CD14-positive monocyte (primary cell): ENCODE results near the gene KCNN3. TPM values are rescaled to one million over a fixed set of nuclear protein-coding genes. Genes with fewer than 3 reads are reported as not detected.
"Not testable (repeated sequence)": the region's sequence is repeated elsewhere in the genome, so short reads cannot be mapped to it uniquely, and the experiment has no call there.

Source experiments
- DNase-seq, 3 donors: peaks; one replicate each; pipeline ENCODE4 v3.0.0-alpha.2; 2011 to 2022
- H2AFZ ChIP-seq: 2 replicates; pipeline ENCODE4 v1.6.0; 2012; ENCODE audit warnings: mild to moderate bottlenecking, low read depth, low read length, inconsistent platforms; ENCODE audit not compliant: insufficient read depth, poor library complexity, severe bottlenecking
- H3K27ac ChIP-seq, 2 donors: 1 replicate in 1 of 2; 2 replicates in 1 of 2; pipeline ENCODE4 v1.5.1; 2012 to 2013; ENCODE audit warnings: low read length in 2 of 2, control low read depth in 1 of 2, inconsistent platforms in 1 of 2, low read depth in 1 of 2, mild to moderate bottlenecking in 1 of 2
- H3K27me3 ChIP-seq, 2 donors: one replicate each; pipeline versions ENCODE4 v1.6.0 to v1.6.1; 2011 to 2013; ENCODE audit warnings: low read length in 2 of 2; ENCODE audit not compliant: control insufficient read depth in 2 of 2, insufficient read depth in 2 of 2
- H3K36me3 ChIP-seq, 2 donors: replicated peaks in 1 of 2; 1 replicate in 1 of 2; 2 replicates in 1 of 2; pipeline versions ENCODE4 v1.5.1 to v1.6.1; 2012 to 2013; ENCODE audit warnings: low read length in 2 of 2, control low read depth in 1 of 2, inconsistent platforms in 1 of 2, mild to moderate bottlenecking in 1 of 2; ENCODE audit not compliant: insufficient read depth in 2 of 2, control insufficient read depth in 1 of 2
- H3K4me1 ChIP-seq, 2 donors: 1 replicate in 1 of 2; 2 replicates in 1 of 2; pipeline versions ENCODE4 v1.5.1 to v1.6.1; 2012 to 2013; ENCODE audit warnings: low read length in 2 of 2, control low read depth in 1 of 2, inconsistent platforms in 1 of 2, mild to moderate bottlenecking in 1 of 2, moderate library complexity in 1 of 2; ENCODE audit not compliant: insufficient read depth in 2 of 2, control insufficient read depth in 1 of 2
- H3K4me2 ChIP-seq: replicated peaks from 2 replicates; pipeline ENCODE3; 2012; ENCODE audit warnings: low read length, moderate library complexity, mild to moderate bottlenecking; ENCODE audit not compliant: poor library complexity, severe bottlenecking; ENCODE audit errors: extremely low read depth
- H3K4me3 ChIP-seq, 3 experiments: fragments of 200-600 bp in 1 of 3; sonication (generic) in 1 of 3; replicated peaks in 1 of 3; 1 replicate in 2 of 3; 2 replicates in 1 of 3; pipeline ENCODE4 v1.5.1; 2011 to 2013; ENCODE audit warnings: low read length in 3 of 3, mild to moderate bottlenecking in 3 of 3, control low read depth in 2 of 3, low read depth in 2 of 3, inconsistent platforms in 1 of 3, moderate library complexity in 1 of 3
- H3K79me2 ChIP-seq: 2 replicates; pipeline ENCODE4 v1.6.0; 2012; ENCODE audit warnings: mild to moderate bottlenecking, control low read depth, inconsistent platforms, low read length, moderate library complexity; ENCODE audit not compliant: insufficient read depth
- H3K9ac ChIP-seq: 2 replicates; pipeline ENCODE4 v1.6.0; 2017; ENCODE audit warnings: low read length, mild to moderate bottlenecking; ENCODE audit not compliant: insufficient read depth, poor library complexity, severe bottlenecking
- H3K9me3 ChIP-seq, 2 donors: replicated peaks in 1 of 2; 1 replicate in 1 of 2; 2 replicates in 1 of 2; pipeline versions ENCODE4 v1.5.1 to v1.6.1; 2012 to 2013; ENCODE audit warnings: low read length in 2 of 2, control low read depth in 1 of 2; ENCODE audit not compliant: control insufficient read depth in 1 of 2, insufficient read depth in 1 of 2
- H4K20me1 ChIP-seq: 2 replicates; pipeline ENCODE4 v1.6.0; 2012; ENCODE audit warnings: mild to moderate bottlenecking, low read length, control low read depth, moderate library complexity; ENCODE audit not compliant: insufficient read depth
- H3K27ac Mint-ChIP-seq, 7 donors: one replicate each; pipeline ENCODE4 v1.8.0; 2020; ENCODE audit warnings: mild to moderate bottlenecking in 7 of 7, mixed read lengths in 7 of 7, moderate library complexity in 6 of 7, inconsistent platforms in 2 of 7
- H3K27me3 Mint-ChIP-seq, 3 donors: one replicate each; pipeline ENCODE4 v1.8.0; 2021 to 2022; ENCODE audit warnings: low read depth in 3 of 3, mild to moderate bottlenecking in 3 of 3, mixed read lengths in 3 of 3, moderate library complexity in 3 of 3, inconsistent platforms in 1 of 3
- H3K36me3 Mint-ChIP-seq, 2 donors: one replicate each; pipeline ENCODE4 v1.8.0; 2020; ENCODE audit warnings: mixed read lengths in 2 of 2, inconsistent platforms in 1 of 2, mild to moderate bottlenecking in 1 of 2
- H3K4me1 Mint-ChIP-seq: one replicate; pipeline ENCODE4 v1.8.0; 2020; ENCODE audit warnings: mild to moderate bottlenecking, mixed read lengths
- H3K4me3 Mint-ChIP-seq, 2 donors: one replicate each; pipeline ENCODE4 v1.8.0; 2020; ENCODE audit warnings: mild to moderate bottlenecking in 2 of 2, mixed read lengths in 2 of 2, moderate library complexity in 1 of 2
- H3K9me3 Mint-ChIP-seq, 7 donors: one replicate each; pipeline ENCODE4 v1.8.0; 2020 to 2022; ENCODE audit warnings: mixed read lengths in 7 of 7, mild to moderate bottlenecking in 6 of 7, moderate library complexity in 6 of 7, inconsistent platforms in 2 of 7
- CTCF ChIP-seq: fragments of 200-600 bp; IDR thresholded peaks from one replicate; pipeline ENCODE4 v1.8.0; 2022; ENCODE audit warnings: antibody characterized with exemption, mild to moderate bottlenecking
- WGBS: methylation state at CpG from one replicate; pipeline ENCODE4 v1.1.5; 2013; ENCODE audit warnings: missing lambda C conversion rate; ENCODE audit not compliant: insufficient coverage; 5-methylcytosine and 5-hydroxymethylcytosine counted together
- intact Hi-C, 2 donors: fragments of 100-400 bp; cut with micrococcal nuclease; formaldehyde crosslinking; loops; one replicate each; pipeline versions ENCODE4 v1.15.0 to v1.15.1; 2023
- polyA plus RNA-seq, 3 donors: library from polyadenylated mRNA; depleted of rRNA in 1 of 3; unstranded in 2 of 3; stranded (reverse) in 1 of 3; fragments of 300-500 nt in 2 of 3; fragments of >200 nt in 1 of 3; fragmentation: Illumina TruSeq in 2 of 3; gene quantifications; 1 replicate in 2 of 3; 2 replicates in 1 of 3; pipeline ENCODE4 v1.2.3, GENCODE V29; 2012 to 2021

KCNN3 gene
- polyA plus RNA-seq, 3 donors: not detected

- Histone ChIP-seq H2AFZ (no peak overlapping the region), H3K27me3 (no peaks in the 10 kb centered on the region), H3K4me3 (no peak overlapping the region), H3K27ac (no peak overlapping the region), H3K79me2 (no peaks in the 10 kb centered on the region), H3K4me1 (no peaks in the 10 kb centered on the region), H4K20me1 (no peaks in the 10 kb centered on the region), H3K4me2 (no peak overlapping the region), H3K9me3 (no peaks in the 10 kb centered on the region), H3K9ac (no peak overlapping the region), H3K36me3 (no peaks in the 10 kb centered on the region)
- intact Hi-C loops: loop anchor here in 1 of 2 donors (5.0 kb wide), 1 partner anchor 78 kb away; no protein-coding TSS in a partner anchor
- no peak for DNase-seq
- no peak overlapping the region for H3K4me3 Mint-ChIP-seq
- H3K9me3 Mint-ChIP-seq: peaks cover 0 to 4% (median 0%) of the 10 kb centered on the region in 7 donors
- no peaks in the 10 kb centered on the region for H3K36me3 Mint-ChIP-seq
- H3K27ac Mint-ChIP-seq: no peak overlapping the region
- TF ChIP-seq CTCF: no peak
- peaks cover 3 to 12% (median 9%) of the 10 kb centered on the region in 3 donors for H3K27me3 Mint-ChIP-seq
- WGBS: 97% methylated on average over 3 of the region's 4 CpGs
- no peaks in the 10 kb centered on the region for H3K4me1 Mint-ChIP-seq
Observed at GRCh38 chr1:154683820-154684219, 186.3 kb downstream of the KCNN3 start.

DNA sequence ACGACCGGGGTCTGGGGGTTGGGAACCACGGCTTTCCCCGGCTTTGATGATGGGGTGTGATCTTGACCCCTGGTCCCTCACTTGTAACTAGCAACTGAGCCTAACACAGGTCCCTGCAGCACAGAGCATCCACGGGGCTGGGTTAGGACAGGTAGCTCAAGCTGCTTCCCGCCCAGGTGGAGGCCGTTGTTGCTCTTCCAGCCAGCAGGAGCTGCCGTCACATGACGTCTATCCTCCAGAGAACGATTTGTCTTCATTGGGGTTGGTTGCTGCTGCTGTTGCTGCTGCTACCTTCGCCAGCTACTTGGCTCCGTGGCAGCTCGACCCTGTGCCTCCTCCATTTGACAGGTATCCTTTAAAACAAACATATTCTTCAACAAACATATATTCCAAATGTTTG lies 187.8 kb downstream of the KCNN3 start:
- Histone ChIP-seq H3K36me3 (no peaks in the 10 kb centered on the region), H2AFZ (no peak overlapping the region), H3K4me2 (no peak overlapping the region), H3K9me3 (no peaks in the 10 kb centered on the region), H3K27ac (no peak overlapping the region), H3K4me3 (no peak overlapping the region), H4K20me1 (no peaks in the 10 kb centered on the region), H3K27me3 (no peaks in the 10 kb centered on the region), H3K4me1 (no peaks in the 10 kb centered on the region), H3K79me2 (no peaks in the 10 kb centered on the region), H3K9ac (no peak overlapping the region)
- Mint-ChIP-seq H3K27me3 (peaks cover 0 to 8% (median 6%) of the 10 kb centered on the region in 3 donors), H3K4me3 (no peak overlapping the region), H3K36me3 (no peaks in the 10 kb centered on the region), H3K4me1 (no peaks in the 10 kb centered on the region), H3K27ac (peak overlapping the region in 1 of 7 donors; percentile 66), H3K9me3 (peaks cover 0 to 6% (median 4%) of the 10 kb centered on the region in 7 donors)
- no peak for TF ChIP-seq CTCF
- intact Hi-C loops: loop anchor here in 1 of 2 donors (5.0 kb wide), 1 partner anchor 80 kb away; no protein-coding TSS in a partner anchor
- WGBS: 85% methylated on average over 13 of the region's 13 CpGs
- no peak for DNase-seq

DNA sequence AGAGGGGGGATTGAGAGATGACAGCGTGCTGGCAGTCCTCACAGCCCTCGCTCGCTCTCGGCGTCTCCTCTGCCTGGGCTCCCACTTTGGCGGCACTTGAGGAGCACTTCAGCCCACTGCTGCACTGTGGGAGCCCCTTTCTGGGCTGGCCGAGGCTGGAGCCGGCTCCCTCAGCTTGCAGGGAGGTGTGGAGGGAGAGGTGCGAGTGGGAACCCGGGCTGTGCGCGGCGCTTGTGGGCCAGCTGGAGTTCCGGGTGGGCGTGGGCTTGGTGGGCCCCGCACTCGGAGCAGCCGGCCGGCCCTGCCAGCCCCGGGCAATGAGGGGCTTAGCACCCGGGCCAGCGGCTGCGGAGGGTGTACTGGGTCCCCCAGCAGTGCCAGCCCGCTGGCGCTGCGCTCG lies 192.2 kb downstream of the KCNN3 start:
- H2AFZ ChIP-seq, H3K36me3 Mint-ChIP-seq, H3K79me2 ChIP-seq, H3K27me3 Mint-ChIP-seq, H3K27ac ChIP-seq, H3K4me2 ChIP-seq, intact Hi-C loops, H3K9me3 ChIP-seq, DNase-seq, H3K4me1 ChIP-seq, H3K9me3 Mint-ChIP-seq, H3K4me3 ChIP-seq, H3K4me3 Mint-ChIP-seq, H3K36me3 ChIP-seq, H3K4me1 Mint-ChIP-seq, H4K20me1 ChIP-seq, H3K27ac Mint-ChIP-seq, H3K9ac ChIP-seq, H3K27me3 ChIP-seq: not testable (repeated sequence)
- WGBS: 96% methylated on average over 3 of the region's 27 CpGs
